ENCODE measurements around the gene YIPF3.

Gene YIPF3

GRCh38 chr6:43475516-43475915, 41.2 kb downstream of the YIPF3 start:
- in situ Hi-C loops (cut with HindIII; ENCODE audit: low sequenced_read_pairs): no loop called here
- no peak for TF ChIP-seq CTCF (IDR thresholded peaks at IDR 0.05; ENCODE audit: low read depth, low read length, missing control alignments)
- DNase-seq (ENCODE audit: low read depth): no peak
- H3K4me3 ChIP-seq (ENCODE audit: low read depth, low read length): no peak overlapping the region

- in situ Hi-C loops (cut with HindIII; ENCODE audit: low sequenced_read_pairs): no loop called here
Measured at GRCh38 chr6:43472515-43472914, 44.2 kb downstream of the YIPF3 start.

GRCh38 chr6:43471399-43471798, 45.3 kb downstream of the YIPF3 start:
- H3K4me3 ChIP-seq (ENCODE audit: low read depth, low read length): no peak overlapping the region
- no peak for DNase-seq (ENCODE audit: low read depth)
- in situ Hi-C loops (cut with HindIII; ENCODE audit: low sequenced_read_pairs): no loop called here
- TF ChIP-seq CTCF (IDR thresholded peaks at IDR 0.05; ENCODE audit: low read depth, low read length, missing control alignments): no peak

More at GRCh38 chr6:43472515-43472914, 44.2 kb downstream of the YIPF3 start:
- DNase-seq (ENCODE audit: low read depth): no peak
- H3K4me3 ChIP-seq (ENCODE audit: low read depth, low read length): no peak overlapping the region
- no peak for TF ChIP-seq CTCF (IDR thresholded peaks at IDR 0.05; ENCODE audit: low read depth, low read length, missing control alignments)

- TF ChIP-seq CTCF (IDR thresholded peaks at IDR 0.05; ENCODE audit: low read depth, low read length, missing control alignments): no peak
- DNase-seq (ENCODE audit: low read depth): no peak
- H3K4me3 ChIP-seq (ENCODE audit: low read depth, low read length): no peak overlapping the region
- in situ Hi-C loops (cut with HindIII; ENCODE audit: low sequenced_read_pairs): no loop called here
Measured at GRCh38 chr6:43469947-43470346, 46.8 kb downstream of the YIPF3 start.

DNA sequence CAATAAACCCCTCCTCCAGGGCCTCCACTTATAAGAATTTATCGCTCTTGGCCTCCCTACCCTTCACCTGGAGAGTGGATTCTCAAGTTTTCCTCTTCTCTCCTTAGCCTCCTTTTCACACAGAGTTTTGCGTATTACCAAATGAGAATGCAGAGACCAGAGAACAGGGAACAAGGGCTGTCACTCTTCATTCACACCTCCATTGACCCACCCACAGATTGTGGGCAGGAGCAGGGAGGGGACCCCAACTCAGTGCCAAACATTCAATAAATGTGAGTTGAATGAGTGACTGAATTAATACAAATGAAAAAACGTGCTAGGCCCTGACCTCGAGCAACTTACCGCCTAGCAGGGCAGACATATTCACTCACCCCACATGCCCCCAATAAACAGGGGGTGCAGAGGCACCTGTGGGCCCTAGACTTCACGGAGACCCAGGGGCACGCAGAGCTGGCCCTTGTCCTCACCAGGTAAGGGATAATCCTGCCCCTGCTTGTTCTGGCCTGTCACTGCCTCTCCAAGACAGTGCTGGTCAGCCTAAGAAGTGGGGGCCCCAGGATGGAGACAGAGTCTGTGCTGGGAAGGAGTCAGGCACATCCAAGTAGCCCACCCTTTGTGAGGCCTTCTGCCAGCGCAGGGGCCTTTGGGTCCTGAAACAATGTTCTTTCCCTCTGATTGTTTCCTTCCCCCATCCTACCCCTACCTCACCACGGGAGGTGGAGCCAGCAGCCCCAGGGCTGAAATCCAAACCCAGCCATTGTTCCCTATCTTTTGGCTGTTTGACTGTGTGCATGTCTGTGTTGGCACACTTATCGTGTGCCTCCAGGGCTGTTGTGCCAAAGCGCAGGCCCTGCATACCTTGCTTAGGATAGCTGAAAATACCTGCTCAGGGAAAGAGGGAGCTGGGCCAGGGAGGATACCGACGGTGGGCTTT, 47.7 kb downstream of the YIPF3 start:
- no peak overlapping the region for H3K4me3 ChIP-seq (ENCODE audit: low read depth, low read length)
- no peak for TF ChIP-seq CTCF (IDR thresholded peaks at IDR 0.05; ENCODE audit: low read depth, low read length, missing control alignments)
- DNase-seq (ENCODE audit: low read depth): no peak
- in situ Hi-C loops (cut with HindIII; ENCODE audit: low sequenced_read_pairs): no loop called here

DNA sequence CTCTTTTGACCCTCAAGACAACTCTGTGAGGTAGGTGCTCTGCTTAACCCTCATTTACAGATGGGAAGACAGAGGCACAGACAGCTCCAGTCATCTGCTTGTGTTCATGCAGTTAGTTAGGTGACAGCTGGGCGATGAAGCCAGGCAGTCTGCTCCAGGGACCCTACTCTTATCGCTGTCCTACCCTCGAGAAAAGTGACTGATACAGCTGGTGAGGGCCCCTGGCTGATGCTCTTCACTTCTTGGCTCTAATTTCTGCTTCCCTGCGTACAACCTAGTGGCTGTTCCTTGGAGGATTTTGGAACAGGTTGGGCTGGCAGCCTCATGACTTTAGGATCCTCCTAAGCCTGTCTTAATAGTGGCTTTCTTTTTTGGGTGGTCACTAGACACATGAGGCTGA, 48.5 kb downstream of the YIPF3 start:
- TF ChIP-seq CTCF (IDR thresholded peaks at IDR 0.05; ENCODE audit: low read depth, low read length, missing control alignments): no peak
- H3K4me3 ChIP-seq (ENCODE audit: low read depth, low read length): no peak overlapping the region
- in situ Hi-C loops (cut with HindIII; ENCODE audit: low sequenced_read_pairs): no loop called here

More for the DNA sequence above, 48.5 kb downstream of the YIPF3 start:
- DNase-seq (ENCODE audit: low read depth): no peak
